Measurements from ENCODE around the gene USP24. TPM values are rescaled to one million over a fixed set of nuclear protein-coding genes. Genes with fewer than 3 reads are reported as not detected.

The USP24 gene
- total and polyA plus RNA-seq, 11 donors, result 13.9 to 53.7 (median 35.4) TPM

DNA sequence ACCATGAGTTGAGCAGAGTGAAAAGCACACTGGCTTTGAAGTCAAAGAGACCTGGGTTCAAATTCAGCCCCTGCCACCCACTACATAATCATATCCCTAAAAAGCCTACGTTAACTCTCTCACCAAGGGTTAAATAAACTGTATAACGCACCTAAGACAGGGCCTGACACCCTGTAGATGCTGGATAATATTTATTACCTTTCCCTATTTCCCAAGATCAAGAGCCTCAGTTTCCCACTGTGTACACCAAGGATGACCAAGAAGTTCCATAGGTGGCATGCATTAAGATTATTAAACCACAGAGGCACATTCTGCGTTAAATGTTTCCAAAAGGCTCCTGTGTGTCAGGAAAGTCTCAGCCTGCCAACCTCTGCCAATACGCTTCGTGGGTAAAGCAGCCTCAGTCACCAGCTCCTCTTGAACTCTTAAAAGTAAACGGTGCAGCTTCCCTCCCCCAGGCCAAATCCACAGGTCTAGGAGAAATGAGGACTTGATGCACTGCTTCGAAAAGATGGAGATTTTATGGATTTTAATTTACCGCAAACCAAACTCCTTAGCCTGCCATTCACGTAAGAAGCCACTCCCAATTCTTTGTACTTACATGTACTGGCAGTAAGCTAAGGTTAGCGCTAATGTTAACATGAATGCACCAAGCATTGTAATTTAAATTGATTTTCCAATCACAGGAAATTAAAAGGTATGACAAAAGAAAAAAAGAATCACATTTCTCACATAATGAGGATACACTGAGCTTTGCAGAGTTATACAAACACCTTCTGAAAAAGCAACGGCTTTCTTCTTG is 2.6 kb downstream of the USP24 start:
- H3K4me1 ChIP-seq, result peaks cover 16 to 81% (median 64%) of the 10 kb centered on the region in 12 donors
- ATAC-seq, result no peak
- no peak for TF ChIP-seq POLR2A (IDR thresholded peaks at IDR 0.05)
- TF ChIP-seq, protein P1, sequence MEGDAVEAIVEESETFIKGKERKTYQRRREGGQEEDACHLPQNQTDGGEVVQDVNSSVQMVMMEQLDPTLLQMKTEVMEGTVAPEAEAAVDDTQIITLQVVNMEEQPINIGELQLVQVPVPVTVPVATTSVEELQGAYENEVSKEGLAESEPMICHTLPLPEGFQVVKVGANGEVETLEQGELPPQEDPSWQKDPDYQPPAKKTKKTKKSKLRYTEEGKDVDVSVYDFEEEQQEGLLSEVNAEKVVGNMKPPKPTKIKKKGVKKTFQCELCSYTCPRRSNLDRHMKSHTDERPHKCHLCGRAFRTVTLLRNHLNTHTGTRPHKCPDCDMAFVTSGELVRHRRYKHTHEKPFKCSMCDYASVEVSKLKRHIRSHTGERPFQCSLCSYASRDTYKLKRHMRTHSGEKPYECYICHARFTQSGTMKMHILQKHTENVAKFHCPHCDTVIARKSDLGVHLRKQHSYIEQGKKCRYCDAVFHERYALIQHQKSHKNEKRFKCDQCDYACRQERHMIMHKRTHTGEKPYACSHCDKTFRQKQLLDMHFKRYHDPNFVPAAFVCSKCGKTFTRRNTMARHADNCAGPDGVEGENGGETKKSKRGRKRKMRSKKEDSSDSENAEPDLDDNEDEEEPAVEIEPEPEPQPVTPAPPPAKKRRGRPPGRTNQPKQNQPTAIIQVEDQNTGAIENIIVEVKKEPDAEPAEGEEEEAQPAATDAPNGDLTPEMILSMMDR (IDR thresholded peaks at IDR 0.05), result no peak
- no peaks in the 10 kb centered on the region for H3K9me3 ChIP-seq
- no peak for DNase-seq
- H3K36me3 ChIP-seq, result no peaks in the 10 kb centered on the region
- intact Hi-C loops (cut with DNase I), result loop anchor here in 7 of 10 donors (5.0 to 10.0 kb wide), 6 partner anchors 40 to 68 kb away; no protein-coding TSS in a partner anchor
- no peaks in the 10 kb centered on the region for H3K27me3 ChIP-seq
- H3K4me3 ChIP-seq, result peak overlapping the region in 10 of 12 donors; percentile 16 to 96 (median 90)
- 46 to 52% (median 47%) methylated on average over 11 of the region's 11 CpGs for WGBS, 4 donors
- peak overlapping the region in 11 of 12 donors; percentile 11 to 99 (median 95) for H3K27ac ChIP-seq

DNA sequence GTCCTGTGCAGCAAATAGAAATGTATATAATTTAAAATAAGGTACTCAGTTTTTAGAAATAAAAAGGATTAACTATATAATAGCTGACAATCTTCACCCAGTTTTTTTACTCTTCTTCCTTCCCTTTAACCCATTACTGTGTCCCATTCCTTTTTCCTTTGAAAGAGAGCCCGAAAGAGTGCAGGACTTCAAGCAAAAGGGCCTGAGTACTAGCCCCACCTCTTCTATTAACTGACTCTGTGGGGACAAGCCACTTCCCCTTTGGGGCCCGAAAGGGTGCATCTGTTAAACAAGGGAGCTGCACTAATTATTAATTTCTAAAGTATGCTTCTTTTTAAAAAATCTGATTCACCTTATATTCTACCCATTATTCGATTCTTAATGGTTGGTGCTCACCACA is 3.3 kb downstream of the USP24 start:
- no peaks in the 10 kb centered on the region for H3K36me3 ChIP-seq
- peaks cover 17 to 81% (median 60%) of the 10 kb centered on the region in 12 donors for H3K4me1 ChIP-seq
- peak overlapping the region in 8 of 12 donors; percentile 80 to 96 (median 90) for H3K4me3 ChIP-seq
- intact Hi-C loops (cut with DNase I), result loop anchor here in 7 of 10 donors (5.0 to 10.0 kb wide), 6 partner anchors 40 to 67 kb away; no protein-coding TSS in a partner anchor
- no peak for ATAC-seq
- H3K27ac ChIP-seq, result peak overlapping the region; percentile 22 to 99 (median 60)
- DNase-seq, result no peak
- no peaks in the 10 kb centered on the region for H3K27me3 ChIP-seq
- TF ChIP-seq, protein P1 (IDR thresholded peaks at IDR 0.05), result no peak
- no peak for TF ChIP-seq POLR2A (IDR thresholded peaks at IDR 0.05)
- H3K9me3 ChIP-seq, result no peaks in the 10 kb centered on the region
- 47 to 61% (median 57%) methylated on average over 3 of the region's 3 CpGs for WGBS, 4 donors

DNA sequence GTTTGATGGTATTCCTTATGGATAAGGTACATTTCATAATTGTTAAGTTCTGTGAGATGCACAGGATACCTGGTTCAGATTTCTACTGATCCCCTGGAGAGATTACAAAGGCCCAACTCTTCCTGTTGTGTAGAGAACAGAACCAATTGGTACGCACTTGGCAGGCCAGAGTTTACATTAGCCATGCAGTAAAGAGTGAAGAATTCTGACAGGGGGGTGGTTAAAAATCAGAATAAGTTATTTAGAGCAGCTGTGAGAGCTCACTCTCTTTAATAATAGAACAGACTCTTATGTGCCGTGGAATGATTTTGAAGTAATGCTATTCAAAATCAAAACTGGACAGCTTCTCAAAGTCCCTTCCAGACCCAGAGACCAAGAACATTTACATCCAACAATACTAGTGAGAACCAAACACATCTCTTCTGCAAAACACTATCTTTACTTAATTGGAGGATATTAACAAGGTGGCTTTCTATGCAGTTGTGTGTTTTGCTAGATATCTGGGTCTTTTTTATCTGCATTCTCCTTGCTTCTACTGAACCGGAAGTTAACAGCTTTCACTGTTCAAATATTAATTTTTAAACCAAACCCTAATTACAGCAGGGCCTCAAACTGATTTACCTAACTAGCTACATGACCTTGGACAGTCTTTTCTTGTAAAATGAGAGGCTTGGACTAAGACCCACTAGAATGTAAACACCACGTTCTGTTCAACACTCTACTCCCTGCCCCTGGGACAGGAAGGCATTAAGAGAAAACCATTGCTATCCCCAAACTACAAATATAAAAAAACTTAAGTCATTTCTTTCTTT is 4.0 kb downstream of the USP24 start:
- intact Hi-C loops (cut with DNase I), result loop anchor here in 7 of 10 donors (5.0 to 10.0 kb wide), 6 partner anchors 39 to 66 kb away; no protein-coding TSS in a partner anchor
- no peak for TF ChIP-seq POLR2A (IDR thresholded peaks at IDR 0.05)
- TF ChIP-seq, protein P1 (IDR thresholded peaks at IDR 0.05), result no peak
- Histone ChIP-seq H3K4me1 (peaks cover 17 to 81% (median 57%) of the 10 kb centered on the region in 12 donors), H3K4me3 (peak overlapping the region in 8 of 12 donors; percentile 80 to 96 (median 90)), H3K27ac (peak overlapping the region; percentile 22 to 99 (median 60)), H3K9me3 (no peaks in the 10 kb centered on the region), H3K36me3 (no peaks in the 10 kb centered on the region), H3K27me3 (no peaks in the 10 kb centered on the region)
- WGBS, 4 donors, result 10 to 12% (median 11%) methylated on average over 4 of the region's 4 CpGs
- DNase-seq (no peak), ATAC-seq (no peak)
